ENCODE data around the gene PAIP2.

The PAIP2 gene, protein sequence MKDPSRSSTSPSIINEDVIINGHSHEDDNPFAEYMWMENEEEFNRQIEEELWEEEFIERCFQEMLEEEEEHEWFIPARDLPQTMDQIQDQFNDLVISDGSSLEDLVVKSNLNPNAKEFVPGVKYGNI

DNA sequence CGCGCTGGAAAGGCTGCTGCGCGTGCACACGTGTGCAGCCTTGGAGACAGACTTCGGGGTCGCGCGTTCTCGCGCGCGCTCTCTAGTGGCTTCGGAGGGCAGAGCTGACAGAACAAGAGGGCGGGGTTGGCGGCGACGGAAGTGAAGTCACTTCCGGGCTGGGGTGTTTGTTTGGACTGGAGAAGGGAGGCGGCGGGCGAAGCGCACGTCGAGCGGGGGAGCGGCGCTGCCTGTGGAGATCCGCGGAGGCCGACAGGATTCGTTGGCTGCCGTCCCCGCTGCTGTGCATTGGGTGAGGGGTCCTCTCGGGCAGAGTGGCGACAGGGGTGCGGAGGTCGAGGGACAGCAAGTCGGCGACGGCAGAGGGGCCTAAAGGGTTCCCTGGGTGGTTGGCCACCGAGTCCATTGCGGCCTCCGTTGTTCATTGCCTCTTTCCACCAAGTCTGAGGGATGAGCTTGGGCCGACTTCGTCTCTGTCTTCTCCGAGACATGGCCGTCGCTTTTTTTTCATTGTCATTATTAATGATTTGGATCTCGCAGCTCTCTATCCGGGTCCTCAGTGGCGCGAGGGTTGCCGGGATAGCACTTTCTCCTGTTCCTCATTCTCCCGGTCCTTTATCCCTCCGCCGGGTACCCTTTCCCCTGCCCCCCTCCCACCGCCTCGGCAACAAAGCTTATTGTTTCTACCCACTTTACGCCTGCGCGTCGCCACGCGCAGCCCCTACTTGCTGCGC lies at the start of gene PAIP2:
TSS of gene PAIP2 (plus strand) at position 166 of the 734 bp plus-strand sequence. CDS start 21,931 bp downstream, outside the sequence.
- H3K9ac ChIP-seq (ENCODE audit: low read depth, low read length) = peak within 1 kb of the TSS; percentile 99
- H3K9me3 ChIP-seq (ENCODE audit: control insufficient read depth, insufficient read depth, low read length) = no peaks in the 10 kb centered on the region
- H3K4me1 ChIP-seq (ENCODE audit: insufficient read depth, low read length) = no peaks in the 10 kb centered on the region

DNA sequence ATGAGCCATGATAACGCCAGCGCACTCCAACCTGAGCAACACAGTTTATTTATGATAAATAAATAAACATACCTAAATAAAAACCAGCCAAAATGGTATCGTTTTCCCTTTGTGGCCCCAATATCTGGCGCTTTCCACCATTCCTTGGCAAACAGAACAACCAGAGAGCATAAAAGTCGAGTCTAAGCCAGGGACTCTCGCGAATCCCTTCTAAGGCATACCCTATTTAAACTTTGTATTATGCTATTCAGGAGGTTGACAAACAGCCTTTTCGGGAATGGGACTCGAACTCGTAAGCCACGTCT lies 48.5 kb upstream of the PAIP2 start:
- Histone ChIP-seq H3K36me3 (ENCODE audit: insufficient read depth, low read length) (no peaks in the 10 kb centered on the region), H3K9me3 (ENCODE audit: control insufficient read depth, insufficient read depth, low read length) (no peaks in the 10 kb centered on the region), H3K4me1 (ENCODE audit: insufficient read depth, low read length) (peaks cover 12% of the 10 kb centered on the region), H3K9ac (ENCODE audit: low read depth, low read length) (peak overlapping the region; percentile 43; the same call in 1 of the 2 replicates)

More for the DNA sequence above, at the start of gene PAIP2:
- H3K36me3 ChIP-seq (ENCODE audit: insufficient read depth, low read length) = no peaks in the 10 kb centered on the region

DNA sequence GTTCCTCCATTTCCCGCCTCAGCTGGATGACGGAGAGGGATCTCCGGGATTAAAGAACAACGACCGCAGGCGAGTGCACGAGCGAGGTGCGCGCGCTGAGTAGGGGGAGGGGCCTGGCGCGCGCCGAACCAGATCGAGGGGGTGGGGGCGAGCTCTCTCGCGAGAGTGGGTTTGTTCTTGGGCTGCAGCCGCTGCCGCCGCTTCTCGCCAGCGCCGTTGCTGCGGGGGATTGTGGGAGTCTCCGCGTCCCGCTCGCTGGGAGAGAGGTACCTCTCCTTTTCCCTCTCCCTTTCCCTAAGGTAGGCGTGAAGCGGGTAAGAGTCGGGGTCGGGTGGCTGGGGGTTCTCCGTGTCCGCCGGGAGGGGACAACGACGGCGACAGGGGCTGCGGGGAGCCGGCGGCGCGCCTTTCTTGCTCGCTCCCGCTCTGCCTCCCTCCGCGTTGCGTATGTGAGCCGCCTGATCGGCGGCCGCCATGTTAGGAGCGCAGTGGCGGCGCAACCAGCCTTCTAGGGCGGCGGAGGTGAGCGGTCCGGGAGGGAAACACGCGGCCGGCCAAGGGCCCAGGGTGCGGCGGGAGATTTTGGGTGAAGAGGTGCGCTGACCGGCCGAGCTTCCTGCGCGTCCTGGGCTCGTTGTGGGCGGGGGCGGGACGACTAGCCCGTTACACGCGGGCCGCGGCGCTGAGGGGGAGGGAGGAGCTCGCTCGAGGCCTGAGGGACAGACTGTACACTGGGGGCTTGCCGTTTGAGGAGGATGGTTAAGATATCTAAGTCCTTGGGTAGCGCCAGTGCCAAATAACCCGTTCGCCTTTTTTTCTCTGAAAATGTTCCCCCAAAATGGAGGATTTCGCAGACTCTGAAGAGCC lies 47.9 kb upstream of the PAIP2 start, which contains the start of gene MATR3:
TSS of gene MATR3 (plus strand) at position 234 of the 867 bp plus-strand sequence. CDS start 13,676 bp downstream, outside the sequence.
- H3K9me3 ChIP-seq (ENCODE audit: control insufficient read depth, insufficient read depth, low read length) = no peaks in the 10 kb centered on the region
- H3K9ac ChIP-seq (ENCODE audit: low read depth, low read length) = peak within 1 kb of the TSS; percentile 92
- no peaks in the 10 kb centered on the region for H3K36me3 ChIP-seq (ENCODE audit: insufficient read depth, low read length)
- peaks cover 18% of the 10 kb centered on the region for H3K4me1 ChIP-seq (ENCODE audit: insufficient read depth, low read length)

DNA sequence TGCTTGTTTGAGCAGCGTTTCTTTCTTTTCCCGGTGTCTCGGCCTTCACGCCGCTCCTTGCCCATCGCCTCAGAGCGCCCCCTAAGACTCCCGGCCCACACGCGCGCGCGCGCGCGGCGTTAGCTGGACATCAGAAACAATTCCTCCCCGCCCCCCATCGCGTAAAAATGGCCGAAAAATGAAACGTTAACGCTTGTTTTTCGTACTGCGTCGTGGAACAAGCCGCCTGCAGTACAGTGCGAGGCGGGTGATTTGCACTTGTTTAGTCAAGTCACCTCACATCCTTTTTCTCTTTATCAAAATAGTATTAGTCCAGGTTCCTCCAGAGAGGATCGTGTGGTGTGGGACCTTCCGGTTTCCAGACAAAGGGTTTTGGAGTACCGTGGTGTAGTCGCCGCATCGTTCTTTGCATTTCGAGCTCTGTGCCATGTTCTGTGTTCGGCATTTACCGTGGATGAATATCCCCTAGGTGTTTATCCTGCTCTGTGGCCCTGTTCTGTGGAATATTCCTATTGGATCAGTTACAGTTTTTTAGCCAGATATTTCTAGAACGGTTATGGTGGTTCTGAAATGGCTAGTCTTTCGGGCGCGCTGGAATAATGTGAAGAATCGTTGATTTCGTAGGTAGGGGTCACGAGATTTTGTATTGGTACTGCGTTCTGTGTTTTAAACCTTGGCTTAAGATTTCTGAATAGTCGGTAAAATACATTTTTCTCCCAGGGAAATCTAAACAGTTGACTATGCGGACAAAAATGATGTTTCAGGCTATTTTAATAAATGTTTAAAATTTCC lies 47.1 kb upstream of the PAIP2 start:
- Histone ChIP-seq H3K9ac (ENCODE audit: low read depth, low read length) (peak overlapping the region; percentile 92), H3K4me1 (ENCODE audit: insufficient read depth, low read length) (peaks cover 20% of the 10 kb centered on the region), H3K9me3 (ENCODE audit: control insufficient read depth, insufficient read depth, low read length) (no peaks in the 10 kb centered on the region), H3K36me3 (ENCODE audit: insufficient read depth, low read length) (no peaks in the 10 kb centered on the region)

DNA sequence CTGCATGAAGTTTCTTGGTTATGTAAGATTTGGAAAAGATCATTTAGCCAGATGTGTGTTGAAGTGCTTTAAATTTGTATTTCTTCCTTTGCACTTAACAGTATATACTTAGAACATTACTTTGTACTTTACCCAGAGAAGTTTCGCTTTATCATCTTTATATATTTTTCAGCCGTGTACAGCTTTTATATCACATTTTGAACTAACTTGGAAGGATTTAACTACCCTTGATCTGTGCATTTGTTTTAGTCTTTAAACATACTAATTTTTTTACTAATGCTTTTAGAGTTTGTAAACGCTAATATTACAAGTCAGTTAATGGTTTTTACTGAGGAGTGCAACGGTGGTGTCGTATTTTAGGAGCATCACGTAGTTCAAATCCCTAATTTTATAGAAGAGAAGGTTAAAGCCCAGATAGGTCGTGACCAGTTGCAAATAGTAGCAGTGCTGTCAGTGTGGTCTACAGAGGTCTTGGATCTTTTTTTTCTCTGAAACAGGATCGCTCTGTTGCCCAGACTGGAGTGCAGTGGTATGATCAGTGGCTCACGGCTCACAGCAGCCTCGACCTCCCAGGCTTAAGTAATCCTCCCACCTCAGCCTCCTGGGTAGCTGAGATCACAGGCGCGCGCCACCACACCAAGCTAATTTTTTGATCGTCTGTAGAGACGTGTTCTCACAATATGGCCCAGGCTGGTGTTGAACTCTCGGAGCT lies 46.2 kb upstream of the PAIP2 start:
- no peaks in the 10 kb centered on the region for H3K9me3 ChIP-seq (ENCODE audit: control insufficient read depth, insufficient read depth, low read length)
- peaks cover 20% of the 10 kb centered on the region for H3K4me1 ChIP-seq (ENCODE audit: insufficient read depth, low read length)
- H3K36me3 ChIP-seq (ENCODE audit: insufficient read depth, low read length) = no peaks in the 10 kb centered on the region
- H3K9ac ChIP-seq (ENCODE audit: low read depth, low read length) = peak overlapping the region; percentile 92

DNA sequence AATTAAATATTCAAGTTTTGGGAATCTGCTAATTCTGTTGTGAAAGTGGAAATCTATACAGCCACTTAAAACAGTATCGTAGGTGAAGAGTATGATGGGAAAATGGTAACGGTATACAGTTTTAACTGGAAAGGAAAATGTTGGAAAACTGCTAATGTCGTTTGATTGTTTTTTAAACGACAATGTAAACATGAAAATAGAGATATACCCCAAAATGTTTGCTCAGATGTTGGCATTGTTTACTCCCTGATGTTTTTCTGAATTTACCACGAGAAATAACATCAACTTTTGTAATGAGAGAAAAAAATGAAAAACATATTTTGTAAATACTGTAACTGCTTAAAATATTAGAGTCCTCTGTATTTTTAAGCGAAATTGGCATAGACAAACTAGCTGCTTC lies 45.5 kb upstream of the PAIP2 start:
- Histone ChIP-seq H3K9ac (ENCODE audit: low read depth, low read length) (no peak overlapping the region), H3K36me3 (ENCODE audit: insufficient read depth, low read length) (no peaks in the 10 kb centered on the region), H3K9me3 (ENCODE audit: control insufficient read depth, insufficient read depth, low read length) (no peaks in the 10 kb centered on the region), H3K4me1 (ENCODE audit: insufficient read depth, low read length) (peaks cover 20% of the 10 kb centered on the region)

DNA sequence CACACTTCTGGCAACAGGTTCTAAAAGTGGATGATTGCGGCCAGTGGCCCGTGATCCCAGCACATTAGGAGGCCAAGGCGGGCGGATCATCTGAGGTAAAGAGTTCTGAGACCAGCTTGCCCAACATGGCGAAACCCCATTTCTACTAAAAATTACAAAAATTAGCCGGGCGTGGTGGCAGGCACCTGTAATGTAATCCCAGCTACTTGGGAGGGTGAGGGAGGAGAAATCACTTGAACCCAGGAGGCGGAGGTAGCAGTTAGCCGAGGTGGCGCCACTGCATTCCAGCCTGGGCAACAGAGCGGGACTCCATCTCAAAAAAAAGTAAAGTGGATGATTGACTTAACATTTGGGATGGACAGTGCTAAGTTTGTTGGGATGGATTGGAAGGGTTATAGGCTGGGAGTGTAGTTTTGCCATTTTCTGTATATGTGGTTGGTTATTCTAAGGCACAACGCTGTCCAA lies 44.8 kb upstream of the PAIP2 start:
- no peak overlapping the region for H3K9ac ChIP-seq (ENCODE audit: low read depth, low read length)

DNA sequence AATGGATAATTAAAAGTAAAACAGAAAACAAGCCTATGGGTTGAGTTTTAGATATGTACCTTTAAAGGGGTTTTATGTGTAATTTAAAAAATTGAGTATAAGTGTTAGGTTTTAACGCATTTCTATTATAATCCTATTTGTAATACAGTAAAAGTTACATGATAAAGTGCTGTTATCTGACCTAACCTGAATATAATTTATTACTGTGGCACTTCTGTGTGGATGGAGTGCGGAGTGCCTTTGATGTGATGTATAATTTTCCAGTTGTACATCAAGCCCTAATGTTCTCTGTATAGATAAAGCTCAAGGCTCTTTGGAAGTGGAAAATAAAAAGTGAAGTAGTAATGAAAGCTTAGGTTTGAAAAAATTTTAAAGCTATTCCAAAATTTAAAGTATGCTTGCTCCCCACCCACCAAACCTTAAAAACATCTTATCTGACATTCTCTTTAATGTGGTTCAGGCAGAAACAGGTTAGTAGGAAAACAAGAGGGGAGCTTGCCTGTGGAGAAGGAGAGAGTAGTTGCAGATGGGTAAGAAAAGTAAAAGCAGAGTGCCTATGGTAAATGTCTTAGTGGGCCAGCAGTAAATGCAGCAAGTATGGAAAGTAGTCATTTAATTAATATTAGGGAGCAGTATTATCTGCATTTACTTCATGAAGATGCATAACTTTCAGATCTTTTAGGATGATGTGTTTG lies 44.1 kb upstream of the PAIP2 start:
- Histone ChIP-seq H3K9me3 (ENCODE audit: control insufficient read depth, insufficient read depth, low read length) (no peaks in the 10 kb centered on the region), H3K4me1 (ENCODE audit: insufficient read depth, low read length) (peaks cover 20% of the 10 kb centered on the region), H3K36me3 (ENCODE audit: insufficient read depth, low read length) (no peaks in the 10 kb centered on the region), H3K9ac (ENCODE audit: low read depth, low read length) (no peak overlapping the region)

More for the DNA sequence above, 44.8 kb upstream of the PAIP2 start:
- Histone ChIP-seq H3K4me1 (ENCODE audit: insufficient read depth, low read length) (peaks cover 20% of the 10 kb centered on the region), H3K36me3 (ENCODE audit: insufficient read depth, low read length) (no peaks in the 10 kb centered on the region), H3K9me3 (ENCODE audit: control insufficient read depth, insufficient read depth, low read length) (no peaks in the 10 kb centered on the region)

DNA sequence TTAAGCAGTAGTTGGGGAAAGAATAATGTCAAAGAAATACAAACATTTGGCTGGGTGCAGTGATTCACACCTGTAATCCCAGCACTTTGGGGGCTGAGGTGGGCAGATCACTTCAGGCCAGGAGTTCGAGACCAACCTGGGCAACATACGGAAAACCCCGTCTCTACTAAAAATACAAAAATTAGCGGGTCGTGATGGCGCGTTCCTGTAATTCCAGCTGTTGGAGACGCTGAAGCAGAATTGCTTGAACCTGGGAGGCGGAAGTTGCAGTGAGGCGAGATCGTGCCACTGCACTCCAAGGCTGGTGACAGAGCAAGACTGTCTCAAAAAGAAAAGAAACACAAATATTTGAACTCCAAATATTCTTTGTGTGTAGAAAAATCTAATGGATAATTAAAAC lies 43.4 kb upstream of the PAIP2 start:
- no peaks in the 10 kb centered on the region for H3K36me3 ChIP-seq (ENCODE audit: insufficient read depth, low read length)
- H3K9me3 ChIP-seq (ENCODE audit: control insufficient read depth, insufficient read depth, low read length) = no peaks in the 10 kb centered on the region
- H3K4me1 ChIP-seq (ENCODE audit: insufficient read depth, low read length) = peaks cover 20% of the 10 kb centered on the region
- no peak overlapping the region for H3K9ac ChIP-seq (ENCODE audit: low read depth, low read length)

DNA sequence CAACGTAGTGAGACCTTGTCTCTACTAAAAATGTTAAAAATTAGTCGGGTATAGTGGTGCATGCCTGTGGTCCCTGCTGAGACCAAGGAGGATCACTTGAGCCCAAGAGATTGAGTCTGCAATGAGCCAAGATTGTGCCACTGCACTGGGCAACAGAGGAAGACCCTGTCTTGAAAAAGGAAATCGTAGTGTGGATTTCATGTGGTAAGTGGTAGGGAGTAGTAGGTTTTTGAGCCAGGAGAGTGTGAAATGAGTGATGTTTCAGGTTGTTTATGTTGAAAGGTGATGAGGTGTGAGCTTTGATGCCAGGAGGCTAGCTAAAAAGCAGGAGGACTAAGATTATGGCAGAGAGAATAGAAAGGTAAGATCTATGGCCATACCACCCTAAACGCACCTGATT lies 42.2 kb upstream of the PAIP2 start:
- Histone ChIP-seq H3K9ac (ENCODE audit: low read depth, low read length) (no peak overlapping the region), H3K36me3 (ENCODE audit: insufficient read depth, low read length) (no peaks in the 10 kb centered on the region), H3K9me3 (ENCODE audit: control insufficient read depth, insufficient read depth, low read length) (no peaks in the 10 kb centered on the region), H3K4me1 (ENCODE audit: insufficient read depth, low read length) (peaks cover 20% of the 10 kb centered on the region)

DNA sequence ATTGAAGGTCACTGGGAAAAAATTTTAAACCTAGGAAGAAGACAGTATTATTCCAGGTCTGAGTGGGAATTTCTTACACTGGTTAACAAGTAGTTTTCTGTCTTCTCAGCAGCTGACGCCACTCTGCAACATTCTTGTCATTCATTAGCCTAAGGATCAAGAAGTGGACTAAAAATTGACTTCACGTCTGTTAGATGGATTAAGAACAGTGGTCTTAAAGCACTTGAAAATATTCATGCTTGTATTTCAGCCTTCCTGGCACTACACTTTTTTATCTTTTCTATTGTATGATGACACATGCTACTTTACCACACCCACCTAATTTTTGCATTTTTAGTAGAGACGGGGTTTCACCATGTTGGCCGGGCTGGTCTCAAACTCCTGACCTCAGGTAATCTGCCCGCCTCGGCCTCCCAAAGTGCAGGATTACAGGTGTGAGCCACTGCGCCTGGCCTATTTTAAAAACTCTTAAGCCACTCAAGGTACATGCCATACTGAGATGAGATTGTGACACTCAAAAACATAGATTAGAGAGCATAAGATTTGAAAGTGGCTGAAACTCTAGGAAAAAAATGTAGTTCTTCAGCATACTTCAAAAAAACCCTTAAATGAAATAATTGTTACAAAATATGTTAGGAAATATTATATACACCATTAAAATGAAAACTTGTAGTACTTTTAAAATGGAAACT lies 39.7 kb upstream of the PAIP2 start:
- no peaks in the 10 kb centered on the region for H3K36me3 ChIP-seq (ENCODE audit: insufficient read depth, low read length)
- H3K9me3 ChIP-seq (ENCODE audit: control insufficient read depth, insufficient read depth, low read length) = no peaks in the 10 kb centered on the region
- H3K4me1 ChIP-seq (ENCODE audit: insufficient read depth, low read length) = peaks cover 19% of the 10 kb centered on the region
- H3K9ac ChIP-seq (ENCODE audit: low read depth, low read length) = no peak overlapping the region

DNA sequence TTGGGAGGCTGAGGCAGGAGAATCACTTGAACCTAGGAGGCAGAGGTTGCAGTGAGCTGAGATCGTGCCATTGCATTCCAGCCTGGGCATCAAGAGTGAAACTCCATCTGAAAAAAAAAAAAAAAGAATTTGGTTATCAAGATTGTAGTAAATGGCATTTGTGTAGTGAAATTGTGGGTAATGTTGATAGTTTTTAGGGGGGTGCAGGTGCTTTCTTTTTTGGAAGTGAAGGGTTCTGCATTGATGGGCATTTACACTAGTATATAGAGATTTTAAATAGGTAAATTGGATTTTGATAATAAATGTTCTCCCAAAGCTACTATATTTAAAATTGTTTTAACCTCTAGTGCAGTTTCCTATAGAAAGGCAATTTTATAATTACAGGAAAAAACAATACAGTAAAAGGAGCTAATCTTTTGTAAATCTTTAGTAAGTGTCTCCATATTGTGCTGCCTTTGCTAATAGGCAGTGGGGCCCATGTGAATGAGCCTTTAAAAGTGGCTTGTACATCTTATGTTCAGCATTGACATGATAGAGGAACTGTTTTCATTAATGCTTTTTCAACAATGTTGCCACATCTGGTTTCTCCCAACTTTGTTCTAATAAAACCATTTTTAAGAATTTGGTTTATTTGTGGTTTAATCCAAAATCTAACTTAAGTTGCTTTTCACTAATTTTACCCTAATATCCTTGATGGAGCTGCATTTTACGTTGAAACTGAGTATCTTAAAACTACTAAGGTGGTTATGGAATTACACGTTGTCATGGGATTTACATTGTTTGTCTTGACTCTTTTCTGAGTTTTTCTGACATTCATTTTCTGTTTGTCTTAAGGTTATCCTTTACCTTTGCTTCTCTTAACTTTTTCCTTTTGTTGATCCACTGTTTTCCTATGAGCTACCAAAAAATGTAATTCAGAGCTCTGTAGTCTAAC lies 37.0 kb upstream of the PAIP2 start:
- H3K4me1 ChIP-seq (ENCODE audit: insufficient read depth, low read length) = peaks cover 8% of the 10 kb centered on the region; the same call in 1 of the 2 replicates
- no peaks in the 10 kb centered on the region for H3K36me3 ChIP-seq (ENCODE audit: insufficient read depth, low read length)
- no peaks in the 10 kb centered on the region for H3K9me3 ChIP-seq (ENCODE audit: control insufficient read depth, insufficient read depth, low read length)
- no peak overlapping the region for H3K9ac ChIP-seq (ENCODE audit: low read depth, low read length)
